ENCODE measurements around the gene STK32B. TPM values are rescaled to one million over a fixed set of nuclear protein-coding genes. Genes with fewer than 3 reads are reported as not detected.

The STK32B gene
- total and polyA plus RNA-seq, 2 donors (not counting 3 experiments of a cell fraction or from before 2014, with no cell fraction given), result 5.6 to 7.8 TPM

GRCh38 chr4:5040856-5041620, 10.2 kb upstream of the STK32B start:
- H3K9me1 ChIP-seq (replicated peaks; ENCODE audit: control insufficient read depth, extremely low read depth, insufficient read depth, low read length), result no peaks in the 10 kb centered on the region
- H2AFZ ChIP-seq (ENCODE audit: low read depth, low read length), result no peak overlapping the region
- H3K27ac ChIP-seq (ENCODE audit: insufficient read depth, low read depth, low read length), result no peak overlapping the region
- CTCF ChIA-PET, result no interaction called here
- no peaks in the 10 kb centered on the region for H3K9me3 ChIP-seq (replicated peaks; ENCODE audit: control insufficient read depth, insufficient read depth, low read length)
- H3K4me1 ChIP-seq (ENCODE audit: control insufficient read depth, extremely low read depth, insufficient read depth, low read length), result peaks cover 41% of the 10 kb centered on the region
- DNase-seq (ENCODE audit: low read depth, low spot score) (no peak), FAIRE-seq (no peak)
- TF ChIP-seq JUN (IDR thresholded peaks at IDR 0.05; ENCODE audit: borderline replicate concordance, insufficient read depth, insufficient read length, low read depth) (no peak), GATA2 (IDR thresholded peaks at IDR 0.05; ENCODE audit: insufficient read depth, insufficient read length, low read depth, low read length) (no peak), POLR2A (IDR thresholded peaks at IDR 0.05; ENCODE audit: low read depth, low read length) (no peak), EZH2 (IDR thresholded peaks at IDR 0.05; ENCODE audit: borderline replicate concordance, low read depth, low read length, severe bottlenecking) (no peak), FOS (IDR thresholded peaks at IDR 0.05; ENCODE audit: borderline replicate concordance, insufficient read depth, low read length) (no peak), MYC (IDR thresholded peaks at IDR 0.05; ENCODE audit: low read depth, low read length) (no peak), POLR2AphosphoS5 (IDR thresholded peaks at IDR 0.05; ENCODE audit: insufficient read depth, low read depth, low read length) (no peak)
- TF ChIP-seq, protein P1, sequence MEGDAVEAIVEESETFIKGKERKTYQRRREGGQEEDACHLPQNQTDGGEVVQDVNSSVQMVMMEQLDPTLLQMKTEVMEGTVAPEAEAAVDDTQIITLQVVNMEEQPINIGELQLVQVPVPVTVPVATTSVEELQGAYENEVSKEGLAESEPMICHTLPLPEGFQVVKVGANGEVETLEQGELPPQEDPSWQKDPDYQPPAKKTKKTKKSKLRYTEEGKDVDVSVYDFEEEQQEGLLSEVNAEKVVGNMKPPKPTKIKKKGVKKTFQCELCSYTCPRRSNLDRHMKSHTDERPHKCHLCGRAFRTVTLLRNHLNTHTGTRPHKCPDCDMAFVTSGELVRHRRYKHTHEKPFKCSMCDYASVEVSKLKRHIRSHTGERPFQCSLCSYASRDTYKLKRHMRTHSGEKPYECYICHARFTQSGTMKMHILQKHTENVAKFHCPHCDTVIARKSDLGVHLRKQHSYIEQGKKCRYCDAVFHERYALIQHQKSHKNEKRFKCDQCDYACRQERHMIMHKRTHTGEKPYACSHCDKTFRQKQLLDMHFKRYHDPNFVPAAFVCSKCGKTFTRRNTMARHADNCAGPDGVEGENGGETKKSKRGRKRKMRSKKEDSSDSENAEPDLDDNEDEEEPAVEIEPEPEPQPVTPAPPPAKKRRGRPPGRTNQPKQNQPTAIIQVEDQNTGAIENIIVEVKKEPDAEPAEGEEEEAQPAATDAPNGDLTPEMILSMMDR (IDR thresholded peaks at IDR 0.05; ENCODE audit: extremely low read depth in 1 of 2, insufficient read depth in 1 of 2, low read depth in 1 of 2, low read length in 2 of 2), result no peak
- TF ChIP-seq, protein P2, sequence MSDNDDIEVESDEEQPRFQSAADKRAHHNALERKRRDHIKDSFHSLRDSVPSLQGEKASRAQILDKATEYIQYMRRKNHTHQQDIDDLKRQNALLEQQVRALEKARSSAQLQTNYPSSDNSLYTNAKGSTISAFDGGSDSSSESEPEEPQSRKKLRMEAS (IDR thresholded peaks at IDR 0.05; ENCODE audit: insufficient read depth, insufficient read length), result no peak
- H3K79me2 ChIP-seq (ENCODE audit: control insufficient read depth, insufficient read depth, low read length), result no peaks in the 10 kb centered on the region
- no peak overlapping the region for H3K9ac ChIP-seq (replicated peaks; ENCODE audit: extremely low read depth, insufficient read depth, low read length)
- H3K4me3 ChIP-seq (replicated peaks in 1 of 3; ENCODE audit: insufficient read depth in 1 of 3, low read depth in 1 of 3, low read length in 3 of 3), result no peak overlapping the region
- no TSS peak for BruUV-seq (replicated peaks)
- no peaks in the 10 kb centered on the region for H4K20me1 ChIP-seq (replicated peaks; ENCODE audit: control insufficient read depth, extremely low read depth, insufficient read depth, low read length)
- dilution Hi-C loops (cut with MboI; ENCODE audit: extremely low pct_ligation_motif_present, low sequenced_read_pairs), result no loop called here
- H3K4me2 ChIP-seq (ENCODE audit: insufficient read depth, low read length), result no peak overlapping the region
- intact Hi-C loops (cut with micrococcal nuclease), result no loop called here
- no peaks in the 10 kb centered on the region for H3K36me3 ChIP-seq (ENCODE audit: control insufficient read depth in 2 of 2, extremely low read depth in 1 of 2, insufficient read depth in 2 of 2, low read length in 2 of 2)
- H3K27me3 ChIP-seq (ENCODE audit: control insufficient read depth in 2 of 2, insufficient read depth in 2 of 2, low read length in 2 of 2), result no peaks in the 10 kb centered on the region
- POLR2A ChIA-PET, result interaction anchor here (0.7 kb wide), 1 partner anchor 18 kb away, joined by 3 read pairs; no protein-coding TSS in a partner anchor

Measured in endothelial cell of umbilical vein (primary cell).